ENCODE results near the gene OR2T27.
A peak's percentile ranks its signal among the peaks of the same experiment; 100 is the strongest.

The OR2T27 gene

DNA sequence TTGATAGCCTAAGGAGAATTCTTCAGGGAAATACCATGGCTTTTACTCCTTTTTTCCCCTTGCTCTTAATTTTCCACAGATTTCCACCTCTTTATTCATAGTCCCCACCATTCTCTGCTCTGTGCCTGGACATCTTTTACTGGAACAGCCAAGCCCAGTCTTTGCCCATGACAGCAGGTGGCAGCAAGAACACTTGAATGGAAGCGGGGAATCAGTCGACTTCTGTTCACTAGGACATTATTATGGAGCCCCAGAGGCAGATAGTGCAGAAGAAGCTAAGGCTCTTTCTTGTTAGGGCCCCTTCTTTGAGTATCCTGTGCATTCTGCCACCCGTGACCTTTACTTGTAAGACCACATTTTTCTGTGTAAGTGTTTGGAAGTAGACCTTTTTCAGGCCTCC, 40.9 kb upstream of the OR2T27 start:
- TF ChIP-seq, protein P1, sequence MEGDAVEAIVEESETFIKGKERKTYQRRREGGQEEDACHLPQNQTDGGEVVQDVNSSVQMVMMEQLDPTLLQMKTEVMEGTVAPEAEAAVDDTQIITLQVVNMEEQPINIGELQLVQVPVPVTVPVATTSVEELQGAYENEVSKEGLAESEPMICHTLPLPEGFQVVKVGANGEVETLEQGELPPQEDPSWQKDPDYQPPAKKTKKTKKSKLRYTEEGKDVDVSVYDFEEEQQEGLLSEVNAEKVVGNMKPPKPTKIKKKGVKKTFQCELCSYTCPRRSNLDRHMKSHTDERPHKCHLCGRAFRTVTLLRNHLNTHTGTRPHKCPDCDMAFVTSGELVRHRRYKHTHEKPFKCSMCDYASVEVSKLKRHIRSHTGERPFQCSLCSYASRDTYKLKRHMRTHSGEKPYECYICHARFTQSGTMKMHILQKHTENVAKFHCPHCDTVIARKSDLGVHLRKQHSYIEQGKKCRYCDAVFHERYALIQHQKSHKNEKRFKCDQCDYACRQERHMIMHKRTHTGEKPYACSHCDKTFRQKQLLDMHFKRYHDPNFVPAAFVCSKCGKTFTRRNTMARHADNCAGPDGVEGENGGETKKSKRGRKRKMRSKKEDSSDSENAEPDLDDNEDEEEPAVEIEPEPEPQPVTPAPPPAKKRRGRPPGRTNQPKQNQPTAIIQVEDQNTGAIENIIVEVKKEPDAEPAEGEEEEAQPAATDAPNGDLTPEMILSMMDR (conservative IDR thresholded peaks at IDR 0.05; ENCODE audit: control insufficient read depth, insufficient read depth, low read depth, low read length), result no peak
- no peak overlapping the region for H3K4me3 ChIP-seq (ENCODE audit: control insufficient read depth, low read depth, low read length)
- no peak for DNase-seq (ENCODE audit: low read depth)

DNA sequence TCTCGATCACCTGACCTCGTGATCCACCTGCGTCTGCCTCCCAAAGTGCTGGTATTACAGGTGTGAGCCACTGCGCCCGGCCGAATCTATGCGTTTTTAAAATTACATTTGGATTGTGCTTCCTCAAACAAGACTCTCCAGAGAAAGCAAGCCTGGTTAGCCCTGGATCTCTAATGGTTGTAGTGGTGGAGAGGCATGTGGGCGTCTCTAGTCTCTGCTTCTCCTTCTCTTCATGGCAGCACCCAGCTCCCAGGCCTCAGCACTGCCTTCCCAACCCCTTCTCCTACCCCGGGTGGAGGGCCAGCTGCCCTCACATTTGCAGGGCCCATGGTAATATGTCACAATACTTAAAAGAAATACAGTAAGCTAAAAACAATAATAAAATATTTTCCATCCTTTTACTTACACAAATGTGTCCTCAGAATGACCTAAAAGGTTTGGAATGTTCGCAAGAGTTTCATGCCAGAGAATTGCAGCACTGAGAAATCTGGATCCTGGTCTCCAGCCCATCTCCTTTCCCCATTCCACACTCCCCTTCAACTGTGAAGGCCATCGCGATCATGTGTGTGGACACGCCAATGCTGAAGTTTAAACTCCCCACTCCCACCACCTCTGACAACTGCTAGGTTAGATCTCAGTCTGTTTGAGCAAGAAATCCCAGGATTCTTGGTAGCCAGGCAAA, 40.3 kb upstream of the OR2T27 start:
- TF ChIP-seq, protein P1 (conservative IDR thresholded peaks at IDR 0.05; ENCODE audit: control insufficient read depth, insufficient read depth, low read depth, low read length), result no peak
- DNase-seq (ENCODE audit: low read depth), result peak; percentile 3
- no peak overlapping the region for H3K4me3 ChIP-seq (ENCODE audit: control insufficient read depth, low read depth, low read length)

DNA sequence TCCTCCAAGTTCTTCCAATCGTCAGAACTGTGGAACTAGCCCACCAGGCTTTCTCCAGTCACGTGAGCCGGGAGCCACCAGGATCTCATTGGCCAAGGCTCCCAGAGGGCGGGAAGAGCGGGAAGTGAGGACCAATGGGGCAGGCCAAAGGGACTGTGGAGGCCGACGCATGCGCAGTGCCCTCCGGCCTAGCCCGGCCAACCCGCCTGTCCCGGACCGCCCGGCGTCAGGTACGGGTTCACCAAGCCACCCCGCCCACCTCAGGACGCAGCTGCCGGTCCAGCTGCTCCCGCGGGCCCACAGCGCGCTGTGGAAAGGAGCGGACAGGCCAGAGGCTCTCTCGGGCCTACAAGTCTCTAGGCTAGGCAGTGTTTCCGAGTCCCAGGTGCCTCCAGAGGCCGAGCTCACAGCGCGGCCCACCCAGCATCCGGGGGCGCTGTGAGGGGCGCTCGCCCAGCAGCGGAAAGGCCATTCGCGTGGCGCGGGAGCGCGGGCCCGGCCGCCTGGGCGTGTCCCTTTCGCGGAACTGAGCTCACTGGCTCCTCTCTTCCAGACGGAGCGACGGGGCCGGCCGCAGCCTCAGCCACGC, 36.3 kb upstream of the OR2T27 start:
- TF ChIP-seq, protein P1 (conservative IDR thresholded peaks at IDR 0.05; ENCODE audit: control insufficient read depth, insufficient read depth, low read depth, low read length), result no peak
- DNase-seq (ENCODE audit: low read depth), result no peak
- no peak overlapping the region for H3K4me3 ChIP-seq (ENCODE audit: control insufficient read depth, low read depth, low read length)

DNA sequence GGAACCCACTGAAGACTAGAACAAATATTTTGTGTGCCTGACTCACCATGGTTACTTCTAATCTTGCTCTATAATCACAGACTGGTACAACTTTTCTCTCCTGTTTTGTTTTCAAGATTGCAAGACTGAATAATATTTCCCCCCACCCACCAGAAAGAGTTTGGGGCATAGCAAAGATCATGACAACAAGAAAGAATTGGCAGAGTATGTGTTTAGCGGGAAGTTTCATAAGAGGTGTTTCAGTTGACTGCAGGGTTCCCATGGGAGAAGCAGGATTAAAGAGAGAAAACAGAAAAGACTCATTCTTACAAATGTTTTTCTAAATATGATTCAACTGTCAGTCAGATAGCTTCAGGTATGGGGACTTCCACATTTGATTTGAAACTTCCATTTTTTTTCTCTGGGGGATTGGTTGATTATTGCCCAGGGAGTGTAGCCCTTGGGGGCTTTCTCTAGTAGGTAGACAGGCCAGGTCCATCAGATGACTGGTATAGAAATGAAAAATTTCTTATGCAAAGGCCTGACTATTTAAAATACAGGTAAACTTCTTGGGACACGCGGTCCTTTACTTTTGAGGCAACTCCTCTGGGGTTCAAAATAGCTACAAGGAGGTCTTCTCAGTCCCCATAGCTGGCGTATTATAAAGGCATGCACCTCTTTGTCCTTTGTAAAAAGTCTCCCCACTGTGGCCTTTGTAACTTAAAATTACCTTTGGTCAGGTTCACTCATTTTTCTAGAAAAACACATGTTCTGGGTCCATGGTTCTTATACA, 33.4 kb upstream of the OR2T27 start:
- no peak for DNase-seq (ENCODE audit: low read depth)
- no peak overlapping the region for H3K4me3 ChIP-seq (ENCODE audit: control insufficient read depth, low read depth, low read length)
- TF ChIP-seq, protein P1 (conservative IDR thresholded peaks at IDR 0.05; ENCODE audit: control insufficient read depth, insufficient read depth, low read depth, low read length), result no peak

DNA sequence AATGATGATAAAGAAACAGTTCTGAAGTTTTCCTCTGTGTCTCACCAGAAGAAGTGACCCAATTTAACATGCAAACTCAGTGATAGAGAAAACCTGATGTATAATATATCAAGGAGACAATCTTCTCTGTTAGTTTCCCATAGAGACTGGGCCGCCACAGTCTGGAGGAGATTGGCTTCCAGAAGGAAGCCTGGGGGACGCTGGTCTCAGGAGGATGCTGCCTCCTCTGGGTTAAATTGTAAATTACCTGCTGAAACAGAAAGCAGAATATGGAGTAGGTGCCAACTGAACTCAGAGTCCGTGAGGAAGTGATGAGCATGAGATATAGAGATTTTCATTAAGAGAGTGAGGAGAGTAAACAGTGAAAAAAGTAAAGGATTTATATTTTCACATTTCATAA, 31.5 kb upstream of the OR2T27 start:
- no peak for DNase-seq (ENCODE audit: low read depth)
- TF ChIP-seq, protein P1 (conservative IDR thresholded peaks at IDR 0.05; ENCODE audit: control insufficient read depth, insufficient read depth, low read depth, low read length), result no peak
- H3K4me3 ChIP-seq (ENCODE audit: control insufficient read depth, low read depth, low read length), result no peak overlapping the region

DNA sequence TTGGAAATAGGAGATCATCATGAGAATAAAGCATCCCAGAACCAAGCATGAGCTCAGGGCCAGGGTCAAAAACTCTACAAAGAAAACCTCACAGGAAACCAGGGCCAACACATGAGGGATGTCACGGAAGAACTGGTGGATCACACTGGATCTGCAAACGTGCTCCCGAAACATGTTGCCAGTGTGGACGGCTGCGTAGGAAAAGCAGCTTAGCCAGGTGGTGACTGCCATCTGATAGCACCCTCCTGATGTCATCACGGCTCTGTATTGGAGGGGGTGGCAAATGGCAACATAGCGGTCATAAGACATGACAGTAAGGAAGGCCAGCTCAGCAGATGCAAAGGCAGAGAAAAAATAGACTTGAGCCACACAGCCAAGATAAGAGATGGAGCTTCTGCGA, 26.3 kb upstream of the OR2T27 start:
- TF ChIP-seq, protein P1 (conservative IDR thresholded peaks at IDR 0.05; ENCODE audit: control insufficient read depth, insufficient read depth, low read depth, low read length), result no peak
- no peak for DNase-seq (ENCODE audit: low read depth)
- no peak overlapping the region for H3K4me3 ChIP-seq (ENCODE audit: control insufficient read depth, low read depth, low read length)
